Measurements from ENCODE around the gene C9.

Gene C9

DNA sequence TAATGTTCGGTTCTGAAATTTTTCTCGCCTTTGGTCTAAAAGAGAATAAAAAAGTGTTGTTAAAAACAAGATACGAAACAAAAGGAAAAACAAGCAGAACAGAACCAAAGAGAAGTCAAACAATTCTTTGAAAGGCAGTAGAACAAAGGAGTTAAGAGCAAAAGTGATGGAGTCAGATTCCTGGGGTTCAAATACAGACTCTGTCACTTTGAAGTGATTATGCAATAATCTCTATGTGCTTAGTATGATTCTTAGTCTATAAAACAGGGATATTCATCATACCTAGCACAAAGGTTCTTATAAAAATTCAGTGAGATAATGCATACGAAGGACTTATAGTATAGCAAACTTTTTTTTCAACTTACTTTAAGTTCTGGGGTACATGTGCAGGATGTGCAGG is 48.3 kb downstream of the C9 start:
- no peak overlapping the region for H2BK5ac ChIP-seq (ENCODE audit: low read depth, low read length, poor library complexity, severe bottlenecking)
- H3K4me2 ChIP-seq (ENCODE audit: low read length, poor library complexity, severe bottlenecking): no peak overlapping the region
- H3K9ac ChIP-seq (ENCODE audit: low read length): no peak overlapping the region
- no peak for DNase-seq
- no peak overlapping the region for H2BK12ac ChIP-seq (ENCODE audit: low read length in 2 of 2)
- no peak overlapping the region for H2BK120ac ChIP-seq (ENCODE audit: low read depth, low read length)
- no peak overlapping the region for H2AK5ac ChIP-seq (ENCODE audit: low read length, severe bottlenecking)
- H3K27ac ChIP-seq (ENCODE audit: low read length, poor library complexity, severe bottlenecking): no peak overlapping the region
- H4K8ac ChIP-seq (ENCODE audit: low read length): no peak overlapping the region
- H3K9me3 ChIP-seq (ENCODE audit: control insufficient read depth, low read length): peaks cover 3% of the 10 kb centered on the region
- no peaks in the 10 kb centered on the region for H3K4me1 ChIP-seq (ENCODE audit: control insufficient read depth, insufficient read depth, low read depth, low read length)
- H4K91ac ChIP-seq (ENCODE audit: low read length): no peak overlapping the region
- no peak overlapping the region for H3K4me3 ChIP-seq (ENCODE audit: insufficient read depth in 1 of 2, low read depth in 1 of 2, low read length in 2 of 2)
- no peaks in the 10 kb centered on the region for H3K36me3 ChIP-seq (ENCODE audit: control insufficient read depth in 1 of 2, insufficient read depth in 2 of 2, low read depth in 1 of 2, low read length in 2 of 2)
- WGBS: 97% methylated on average over 3 of the region's 4 CpGs
- no peak overlapping the region for H3K14ac ChIP-seq (ENCODE audit: low read length in 2 of 2)
- no peaks in the 10 kb centered on the region for H3K27me3 ChIP-seq (ENCODE audit: control insufficient read depth in 1 of 2, insufficient read depth in 1 of 2, low read length in 2 of 2)
- H3K79me1 ChIP-seq (replicated peaks; ENCODE audit: low read length, poor library complexity, severe bottlenecking): no peaks in the 10 kb centered on the region
- no peak overlapping the region for H3K4ac ChIP-seq (ENCODE audit: low read depth in 1 of 2, low read length in 2 of 2)
- no peak overlapping the region for H3K23ac ChIP-seq (ENCODE audit: low read length in 2 of 2)
- no peak overlapping the region for H3K18ac ChIP-seq (ENCODE audit: low read depth in 1 of 2, low read length in 2 of 2)
- H2BK15ac ChIP-seq (ENCODE audit: low read depth, poor library complexity, severe bottlenecking): no peak overlapping the region
- H2AFZ ChIP-seq (ENCODE audit: low read depth, low read length): no peak overlapping the region

- WGBS: 98% methylated on average over 1 of the region's 1 CpG
- H3K9me3 ChIP-seq (ENCODE audit: control insufficient read depth, low read length): peaks cover under 1% of the 10 kb centered on the region
- no peak for DNase-seq
Measured at GRCh38 chr5:39314591-39314990, 49.7 kb downstream of the C9 start.

DNA sequence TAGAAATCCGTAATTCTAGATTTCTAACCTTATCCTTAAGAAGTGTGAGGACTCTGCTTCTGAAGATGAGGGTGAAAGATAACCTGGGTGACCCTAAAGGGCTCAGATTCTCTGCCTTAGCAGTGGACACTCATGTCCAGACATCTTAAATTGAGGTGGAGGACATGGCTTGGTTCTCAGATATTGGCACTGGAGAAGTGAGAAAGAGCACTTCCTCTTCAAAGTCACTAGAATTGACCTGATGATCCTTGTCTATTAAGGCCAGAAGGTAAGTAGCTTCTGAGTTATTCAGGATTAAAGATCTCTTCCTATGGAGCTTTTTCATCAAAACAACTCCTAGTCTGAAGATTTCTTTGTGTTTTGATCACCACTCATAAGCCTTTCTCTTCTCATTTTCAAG is 54.8 kb downstream of the C9 start:
- H3K4me1 ChIP-seq (ENCODE audit: control insufficient read depth, insufficient read depth, low read depth, low read length): no peaks in the 10 kb centered on the region
- H3K36me3 ChIP-seq (ENCODE audit: control insufficient read depth in 1 of 2, insufficient read depth in 2 of 2, low read depth in 1 of 2, low read length in 2 of 2): no peaks in the 10 kb centered on the region
- H3K14ac ChIP-seq (ENCODE audit: low read length in 2 of 2): no peak overlapping the region
- no peak overlapping the region for H2BK120ac ChIP-seq (ENCODE audit: low read depth, low read length)
- H3K27ac ChIP-seq (ENCODE audit: low read length, poor library complexity, severe bottlenecking): no peak overlapping the region
- H2BK15ac ChIP-seq (ENCODE audit: low read depth, poor library complexity, severe bottlenecking): no peak overlapping the region
- no CpG with 5 or more reads among the region's 1 CpG for WGBS
- H3K4ac ChIP-seq (ENCODE audit: low read depth in 1 of 2, low read length in 2 of 2): no peak overlapping the region
- DNase-seq: no peak
- no peak overlapping the region for H2BK12ac ChIP-seq (ENCODE audit: low read length in 2 of 2)
- H2AFZ ChIP-seq (ENCODE audit: low read depth, low read length): no peak overlapping the region
- H3K23ac ChIP-seq (ENCODE audit: low read length in 2 of 2): no peak overlapping the region
- no peak overlapping the region for H4K8ac ChIP-seq (ENCODE audit: low read length)
- no peak overlapping the region for H2AK5ac ChIP-seq (ENCODE audit: low read length, severe bottlenecking)
- H3K4me3 ChIP-seq (ENCODE audit: insufficient read depth in 1 of 2, low read depth in 1 of 2, low read length in 2 of 2): no peak overlapping the region
- no peak overlapping the region for H2BK5ac ChIP-seq (ENCODE audit: low read depth, low read length, poor library complexity, severe bottlenecking)
- H3K27me3 ChIP-seq (ENCODE audit: control insufficient read depth in 1 of 2, insufficient read depth in 1 of 2, low read length in 2 of 2): no peaks in the 10 kb centered on the region
- no peaks in the 10 kb centered on the region for H3K9me3 ChIP-seq (ENCODE audit: control insufficient read depth, low read length)
- H3K9ac ChIP-seq (ENCODE audit: low read length): no peak overlapping the region
- H4K91ac ChIP-seq (ENCODE audit: low read length): no peak overlapping the region
- no peaks in the 10 kb centered on the region for H3K79me1 ChIP-seq (replicated peaks; ENCODE audit: low read length, poor library complexity, severe bottlenecking)
- H3K18ac ChIP-seq (ENCODE audit: low read depth in 1 of 2, low read length in 2 of 2): no peak overlapping the region
- no peak overlapping the region for H3K4me2 ChIP-seq (ENCODE audit: low read length, poor library complexity, severe bottlenecking)

More at GRCh38 chr5:39314591-39314990, 49.7 kb downstream of the C9 start:
- Histone ChIP-seq H3K4me2 (ENCODE audit: low read length, poor library complexity, severe bottlenecking) (no peak overlapping the region), H3K27me3 (ENCODE audit: control insufficient read depth in 1 of 2, insufficient read depth in 1 of 2, low read length in 2 of 2) (no peaks in the 10 kb centered on the region), H3K4me1 (ENCODE audit: control insufficient read depth, insufficient read depth, low read depth, low read length) (no peaks in the 10 kb centered on the region), H2BK12ac (ENCODE audit: low read length in 2 of 2) (no peak overlapping the region), H2BK15ac (ENCODE audit: low read depth, poor library complexity, severe bottlenecking) (no peak overlapping the region), H2AK5ac (ENCODE audit: low read length, severe bottlenecking) (no peak overlapping the region), H3K18ac (ENCODE audit: low read depth in 1 of 2, low read length in 2 of 2) (no peak overlapping the region), H4K8ac (ENCODE audit: low read length) (no peak overlapping the region), H3K27ac (ENCODE audit: low read length, poor library complexity, severe bottlenecking) (no peak overlapping the region), H4K91ac (ENCODE audit: low read length) (no peak overlapping the region), H3K4ac (ENCODE audit: low read depth in 1 of 2, low read length in 2 of 2) (no peak overlapping the region), H3K79me1 (replicated peaks; ENCODE audit: low read length, poor library complexity, severe bottlenecking) (no peaks in the 10 kb centered on the region), H2BK5ac (ENCODE audit: low read depth, low read length, poor library complexity, severe bottlenecking) (no peak overlapping the region), H2BK120ac (ENCODE audit: low read depth, low read length) (no peak overlapping the region), H3K14ac (ENCODE audit: low read length in 2 of 2) (no peak overlapping the region), H2AFZ (ENCODE audit: low read depth, low read length) (no peak overlapping the region), H3K9ac (ENCODE audit: low read length) (no peak overlapping the region), H3K36me3 (ENCODE audit: control insufficient read depth in 1 of 2, insufficient read depth in 2 of 2, low read depth in 1 of 2, low read length in 2 of 2) (no peaks in the 10 kb centered on the region), H3K4me3 (ENCODE audit: insufficient read depth in 1 of 2, low read depth in 1 of 2, low read length in 2 of 2) (no peak overlapping the region), H3K23ac (ENCODE audit: low read length in 2 of 2) (no peak overlapping the region)

DNA sequence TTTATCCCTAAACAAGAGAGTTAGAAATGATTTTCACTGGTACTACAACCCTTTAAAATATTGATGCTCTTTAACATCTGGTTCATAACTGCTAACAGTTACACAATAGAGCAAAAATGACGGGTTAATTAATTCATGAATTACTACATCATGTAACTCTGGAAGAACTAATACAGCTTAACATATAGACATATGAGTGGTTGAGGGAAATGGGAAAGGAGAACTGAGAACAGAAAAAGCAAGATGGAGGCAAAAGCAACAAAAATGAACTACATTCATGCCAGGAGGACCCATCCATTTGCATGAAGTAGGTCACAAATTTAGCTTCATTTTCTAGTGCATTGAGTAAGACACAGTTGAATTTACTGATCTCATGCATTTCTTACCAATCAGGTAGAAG is 61.8 kb downstream of the C9 start:
- Histone ChIP-seq H2BK12ac (ENCODE audit: low read length in 2 of 2) (no peak overlapping the region), H3K9ac (ENCODE audit: low read length) (no peak overlapping the region), H3K14ac (ENCODE audit: low read length in 2 of 2) (no peak overlapping the region), H2BK120ac (ENCODE audit: low read depth, low read length) (no peak overlapping the region), H3K4ac (ENCODE audit: low read depth in 1 of 2, low read length in 2 of 2) (no peak overlapping the region), H2BK15ac (ENCODE audit: low read depth, poor library complexity, severe bottlenecking) (no peak overlapping the region), H3K36me3 (ENCODE audit: control insufficient read depth in 1 of 2, insufficient read depth in 2 of 2, low read depth in 1 of 2, low read length in 2 of 2) (no peaks in the 10 kb centered on the region), H3K4me1 (ENCODE audit: control insufficient read depth, insufficient read depth, low read depth, low read length) (no peaks in the 10 kb centered on the region), H3K79me1 (replicated peaks; ENCODE audit: low read length, poor library complexity, severe bottlenecking) (no peaks in the 10 kb centered on the region), H3K27ac (ENCODE audit: low read length, poor library complexity, severe bottlenecking) (no peak overlapping the region), H3K4me3 (ENCODE audit: insufficient read depth in 1 of 2, low read depth in 1 of 2, low read length in 2 of 2) (no peak overlapping the region), H3K18ac (ENCODE audit: low read depth in 1 of 2, low read length in 2 of 2) (no peak overlapping the region), H2AFZ (ENCODE audit: low read depth, low read length) (no peak overlapping the region), H3K9me3 (ENCODE audit: control insufficient read depth, low read length) (no peaks in the 10 kb centered on the region), H4K91ac (ENCODE audit: low read length) (no peak overlapping the region), H2BK5ac (ENCODE audit: low read depth, low read length, poor library complexity, severe bottlenecking) (no peak overlapping the region), H3K23ac (ENCODE audit: low read length in 2 of 2) (no peak overlapping the region), H3K4me2 (ENCODE audit: low read length, poor library complexity, severe bottlenecking) (no peak overlapping the region), H3K27me3 (ENCODE audit: control insufficient read depth in 1 of 2, insufficient read depth in 1 of 2, low read length in 2 of 2) (no peaks in the 10 kb centered on the region), H4K8ac (ENCODE audit: low read length) (no peak overlapping the region), H2AK5ac (ENCODE audit: low read length, severe bottlenecking) (no peak overlapping the region)
- DNase-seq: no peak
- whole genome bisulfite sequencing: no CpG with 5 or more reads among the region's 1 CpG

All from mesenchymal stem cell (in vitro differentiated cells and primary cell).